SK-N-SH (cell line): ENCODE measurements around the gene CCR5AS.

Experiments
- CTCF ChIA-PET: fragments of 300-600, 350-600 bp; formaldehyde crosslinking; extraction: SDS; loops from one replicate; lab custom pipeline; 2021; lab: Yijun Ruan, JAX
- POLR2A ChIA-PET: fragments of 350-600 bp; sonication (Branson Sonifier 250); formaldehyde crosslinking; extraction: SDS; loops from one replicate; lab custom pipeline; 2020; ENCODE audit warnings: antibody characterized with exemption, inconsistent platforms; lab: Yijun Ruan, JAX
- DNase-seq: peaks from one replicate; pipeline ENCODE4 v3.0.0; 2012
- H2AFZ ChIP-seq: fragments of 200-600 bp; sonication (generic); 2 replicates; pipeline ENCODE4 v1.8.1; 2016; ENCODE audit warnings: antibody characterized with exemption, mild to moderate bottlenecking, low read depth
- H3F3A ChIP-seq: fragments of 200-600 bp; sonication (generic); replicated peaks from 2 replicates; pipeline ENCODE3; 2016; ENCODE audit warnings: antibody characterized with exemption, mild to moderate bottlenecking; ENCODE audit not compliant: insufficient read depth
- H3K27ac ChIP-seq, 2 experiments: fragments of 200-500 bp in 1 of 2; fragments of 200-600 bp in 1 of 2; sonication (Bioruptor generic) in 1 of 2; sonication (generic), shearing (Covaris generic) in 1 of 2; 2 replicates each; pipeline versions ENCODE4 v1.5.1 to v1.6.1; 2014 to 2016; ENCODE audit warnings: low read depth in 2 of 2, inconsistent platforms in 1 of 2, low read length in 1 of 2, mild to moderate bottlenecking in 1 of 2, mixed read lengths in 1 of 2
- H3K27me3 ChIP-seq: fragments of 200-600 bp; sonication (generic), shearing (Covaris generic); 2 replicates; pipeline ENCODE4 v1.6.1; 2016; ENCODE audit warnings: mixed run types; ENCODE audit not compliant: insufficient read depth
- H3K36me3 ChIP-seq, 2 experiments: fragments of 200-500 bp in 1 of 2; fragments of 200-600 bp in 1 of 2; sonication (Bioruptor generic) in 1 of 2; sonication (generic) in 1 of 2; replicated peaks in 1 of 2; 2 replicates each; pipeline versions ENCODE3 to v1.5.1; 2014 to 2016; ENCODE audit warnings: low read length in 1 of 2, mild to moderate bottlenecking in 1 of 2; ENCODE audit not compliant: insufficient read depth in 2 of 2, control insufficient read depth in 1 of 2
- H3K4me1 ChIP-seq, 2 experiments: fragments of 200-500 bp in 1 of 2; fragments of 200-600 bp in 1 of 2; sonication (Bioruptor generic) in 1 of 2; sonication (generic), shearing (Covaris generic) in 1 of 2; 2 replicates each; pipeline versions ENCODE4 v1.5.1 to v1.6.1; 2014 to 2016; ENCODE audit warnings: low read depth in 1 of 2, low read length in 1 of 2, mixed run types in 1 of 2; ENCODE audit not compliant: insufficient read depth in 2 of 2, control insufficient read depth in 1 of 2
- H3K4me2 ChIP-seq: fragments of 200-600 bp; sonication (generic), shearing (Covaris generic); 2 replicates; pipeline ENCODE4 v1.6.1; 2017; ENCODE audit warnings: mixed run types
- H3K4me3 ChIP-seq, 2 experiments: fragments of 200-500 bp in 1 of 2; fragments of 200-600 bp in 1 of 2; sonication (Bioruptor generic) in 1 of 2; sonication (generic), shearing (Covaris generic) in 1 of 2; 2 replicates each; pipeline versions ENCODE4 v1.5.1 to v1.8.1; 2014 to 2016; ENCODE audit warnings: low read depth in 2 of 2, inconsistent platforms in 1 of 2, low read length in 1 of 2, mild to moderate bottlenecking in 1 of 2, mixed read lengths in 1 of 2, moderate library complexity in 1 of 2
- H3K79me2 ChIP-seq: fragments of 200-600 bp; sonication (generic); 2 replicates; pipeline ENCODE4 v1.8.1; 2017; ENCODE audit warnings: mild to moderate bottlenecking; ENCODE audit not compliant: insufficient read depth
- H3K9ac ChIP-seq: fragments of 200-600 bp; sonication (generic); 2 replicates; pipeline ENCODE4 v1.6.1; 2017; ENCODE audit warnings: mixed run types
- H3K9me2 ChIP-seq: fragments of 200-600 bp; sonication (generic); 2 replicates; pipeline ENCODE4 v1.6.1; 2017; ENCODE audit warnings: mixed run types
- H3K9me3 ChIP-seq: fragments of 200-600 bp; sonication (generic); 2 replicates; pipeline ENCODE4 v1.6.1; 2017; ENCODE audit warnings: mixed run types, mild to moderate bottlenecking, moderate library complexity
- H4K20me1 ChIP-seq: fragments of 200-600 bp; sonication (generic); 2 replicates; pipeline ENCODE4 v1.6.1; 2017; ENCODE audit warnings: mild to moderate bottlenecking, mixed run types; ENCODE audit not compliant: insufficient read depth
- CHD2 ChIP-seq: fragments of 150-350 bp; IDR thresholded peaks from 2 replicates; pipeline ENCODE4 v1.6.1; 2018; ENCODE audit warnings: low read length; ENCODE audit not compliant: partially characterized antibody
- JUND ChIP-seq: IDR thresholded peaks from 2 replicates; pipeline ENCODE4 v1.4.0; 2012
- MEF2A ChIP-seq: IDR thresholded peaks from 2 replicates; pipeline ENCODE4 v1.4.0; 2012; ENCODE audit warnings: low read depth, borderline replicate concordance
- MXI1 ChIP-seq: IDR thresholded peaks from 2 replicates; pipeline ENCODE4 v1.6.1; 2012; ENCODE audit warnings: mild to moderate bottlenecking, low read depth, low read length, improper control_type of control experiment
- NRF1 ChIP-seq: IDR thresholded peaks from 2 replicates; pipeline ENCODE4 v1.6.1; 2012; ENCODE audit warnings: low read depth, mild to moderate bottlenecking, low read length
- POLR2AphosphoS5 ChIP-seq: IDR thresholded peaks from 2 replicates; pipeline ENCODE4 v1.6.1; 2012; ENCODE audit warnings: low read depth, low read length
- RCOR1 ChIP-seq: fragments of 150-350 bp; IDR thresholded peaks from 2 replicates; pipeline ENCODE4 v1.6.1; 2017; ENCODE audit warnings: antibody characterized with exemption, low read length
- RFX5 ChIP-seq: IDR thresholded peaks from 2 replicates; pipeline ENCODE4 v1.6.1; 2012; ENCODE audit warnings: mild to moderate bottlenecking, improper control_type of control experiment, low read length
- RXRA ChIP-seq: IDR thresholded peaks from 2 replicates; pipeline ENCODE4 v1.4.0; 2012; ENCODE audit warnings: low read depth, mild to moderate bottlenecking, borderline replicate concordance
- SMC3 ChIP-seq: IDR thresholded peaks from 2 replicates; pipeline ENCODE4 v1.6.1; 2012; ENCODE audit warnings: low read depth, low read length, improper control_type of control experiment
- TCF12 ChIP-seq: IDR thresholded peaks from 2 replicates; pipeline ENCODE4 v1.4.0; 2012
- TEAD4 ChIP-seq: IDR thresholded peaks from 2 replicates; pipeline ENCODE4 v1.4.0; 2012; ENCODE audit warnings: mild to moderate bottlenecking, borderline replicate concordance; ENCODE audit not compliant: insufficient read depth
- YY1 ChIP-seq: IDR thresholded peaks from 2 replicates; pipeline ENCODE4 v1.4.0; 2012; ENCODE audit warnings: low read depth, mild to moderate bottlenecking
- WGBS: methylation state at CpG from one replicate; pipeline ENCODE4 v1.1.6; 2017; ENCODE audit warnings: low lambda C conversion rate; 5-methylcytosine and 5-hydroxymethylcytosine counted together
- TF ChIP-seq, protein P1 (sequence below): fragments of 200-600 bp; sonication (generic); IDR thresholded peaks from 2 replicates; pipeline ENCODE4 v1.6.1; 2017; ENCODE audit warnings: antibody characterized with exemption, mild to moderate bottlenecking, moderate library complexity
- TF ChIP-seq, protein P2 (sequence below): IDR thresholded peaks from 2 replicates; pipeline ENCODE4 v1.4.0; 2012; ENCODE audit warnings: low read depth, borderline replicate concordance
- TF ChIP-seq, protein P3 (sequence below): IDR thresholded peaks from 2 replicates; pipeline ENCODE4 v1.6.1; 2012; ENCODE audit warnings: mild to moderate bottlenecking, low read depth, low read length, moderate library complexity
- TF ChIP-seq, protein P4 (sequence below): fragments of 150-350 bp; IDR thresholded peaks from 2 replicates; pipeline ENCODE4 v1.6.1; 2017; ENCODE audit warnings: antibody characterized with exemption, low read length, low read depth, borderline replicate concordance

CCR5AS gene

DNA sequence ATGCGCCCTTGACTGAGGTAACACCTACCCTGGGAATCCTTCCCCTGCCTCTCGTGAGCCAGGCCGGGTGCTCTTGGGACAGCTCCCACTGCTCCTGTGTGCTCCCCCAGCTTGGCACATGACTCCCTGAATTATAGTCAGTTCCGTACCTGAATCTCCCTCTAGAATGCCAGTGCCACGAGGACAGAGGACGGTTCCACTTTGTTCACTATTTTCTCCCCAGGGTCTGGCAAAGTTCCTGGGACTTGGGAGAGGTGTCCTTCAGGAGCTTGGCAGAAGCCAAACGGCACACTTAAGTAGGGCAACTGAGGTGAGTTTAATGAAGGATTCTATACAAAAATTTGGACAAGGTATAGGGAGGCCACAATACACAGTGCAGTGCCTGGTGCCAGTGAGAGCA is 9.8 kb downstream of the CCR5AS start:
- TF ChIP-seq, protein P1, sequence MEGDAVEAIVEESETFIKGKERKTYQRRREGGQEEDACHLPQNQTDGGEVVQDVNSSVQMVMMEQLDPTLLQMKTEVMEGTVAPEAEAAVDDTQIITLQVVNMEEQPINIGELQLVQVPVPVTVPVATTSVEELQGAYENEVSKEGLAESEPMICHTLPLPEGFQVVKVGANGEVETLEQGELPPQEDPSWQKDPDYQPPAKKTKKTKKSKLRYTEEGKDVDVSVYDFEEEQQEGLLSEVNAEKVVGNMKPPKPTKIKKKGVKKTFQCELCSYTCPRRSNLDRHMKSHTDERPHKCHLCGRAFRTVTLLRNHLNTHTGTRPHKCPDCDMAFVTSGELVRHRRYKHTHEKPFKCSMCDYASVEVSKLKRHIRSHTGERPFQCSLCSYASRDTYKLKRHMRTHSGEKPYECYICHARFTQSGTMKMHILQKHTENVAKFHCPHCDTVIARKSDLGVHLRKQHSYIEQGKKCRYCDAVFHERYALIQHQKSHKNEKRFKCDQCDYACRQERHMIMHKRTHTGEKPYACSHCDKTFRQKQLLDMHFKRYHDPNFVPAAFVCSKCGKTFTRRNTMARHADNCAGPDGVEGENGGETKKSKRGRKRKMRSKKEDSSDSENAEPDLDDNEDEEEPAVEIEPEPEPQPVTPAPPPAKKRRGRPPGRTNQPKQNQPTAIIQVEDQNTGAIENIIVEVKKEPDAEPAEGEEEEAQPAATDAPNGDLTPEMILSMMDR, result no peak
- TF ChIP-seq RXRA, result no peak
- no peak for TF ChIP-seq RFX5
- H3K27ac ChIP-seq, result no peak overlapping the region
- no peaks in the 10 kb centered on the region for H4K20me1 ChIP-seq
- H3K9me2 ChIP-seq, result no peaks in the 10 kb centered on the region
- no peaks in the 10 kb centered on the region for H3K79me2 ChIP-seq
- H3K36me3 ChIP-seq, result no peaks in the 10 kb centered on the region
- no peak overlapping the region for H3K4me2 ChIP-seq
- WGBS, result 18% methylated on average over 7 of the region's 7 CpGs
- no peak overlapping the region for H2AFZ ChIP-seq
- H3K27me3 ChIP-seq, result peaks cover 21% of the 10 kb centered on the region; the same call in 1 of the 2 replicates
- ChIA-PET CTCF (interaction anchor here (1.2 kb wide), 1 partner anchor 19 kb away, joined by 3 read pairs; no protein-coding TSS in a partner anchor), POLR2A (no interaction called here)
- H3K9me3 ChIP-seq, result no peaks in the 10 kb centered on the region
- no peaks in the 10 kb centered on the region for H3F3A ChIP-seq
- DNase-seq, result no peak
- no peak overlapping the region for H3K4me3 ChIP-seq
- no peaks in the 10 kb centered on the region for H3K4me1 ChIP-seq
- H3K9ac ChIP-seq, result no peak overlapping the region

DNA sequence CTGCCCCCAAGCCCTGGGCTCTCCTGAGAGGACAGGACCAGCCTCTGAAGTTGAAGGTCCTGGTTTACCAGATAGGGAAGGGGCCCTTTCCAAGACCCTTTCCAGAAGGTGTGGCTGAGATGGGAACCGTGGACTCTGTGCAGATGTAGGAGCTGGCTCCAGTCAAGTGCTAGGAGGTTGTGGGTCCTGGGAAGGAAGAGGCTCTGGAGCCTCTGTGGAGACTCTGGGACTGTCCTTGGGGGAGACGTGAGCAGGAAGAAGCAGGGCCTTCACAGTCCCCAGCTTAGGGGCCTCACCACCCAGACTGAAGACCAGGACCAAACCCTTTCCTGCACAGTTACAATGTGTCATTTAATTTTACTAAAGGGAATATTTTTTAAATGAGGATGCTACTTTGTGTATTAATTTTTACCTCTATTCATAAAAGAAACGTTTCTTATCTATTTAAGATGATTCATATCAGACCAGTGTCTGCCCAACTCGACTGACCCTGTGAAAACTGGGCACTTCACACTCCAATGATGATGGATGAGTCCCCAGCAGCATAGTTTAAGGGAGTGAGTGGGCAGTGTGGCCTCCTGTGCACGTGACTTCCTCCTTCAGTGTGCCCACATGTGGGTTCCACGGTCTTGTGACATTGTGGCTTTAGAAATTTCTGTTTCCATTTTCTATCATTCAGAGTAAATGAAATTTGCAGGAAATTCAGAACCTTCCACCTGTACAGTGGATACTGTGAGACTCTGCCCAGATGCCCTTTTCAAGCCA is 10.9 kb downstream of the CCR5AS start:
- H3K9ac ChIP-seq, result no peak overlapping the region
- DNase-seq, result no peak
- no peaks in the 10 kb centered on the region for H3K9me3 ChIP-seq
- CTCF ChIA-PET, result no interaction called here
- TF ChIP-seq JUND (no peak), CHD2 (no peak), TEAD4 (no peak), NRF1 (no peak), YY1 (no peak), TCF12 (no peak), MEF2A (no peak), MXI1 (no peak), SMC3 (no peak), POLR2AphosphoS5 (no peak), RCOR1 (no peak)
- TF ChIP-seq, protein P2, sequence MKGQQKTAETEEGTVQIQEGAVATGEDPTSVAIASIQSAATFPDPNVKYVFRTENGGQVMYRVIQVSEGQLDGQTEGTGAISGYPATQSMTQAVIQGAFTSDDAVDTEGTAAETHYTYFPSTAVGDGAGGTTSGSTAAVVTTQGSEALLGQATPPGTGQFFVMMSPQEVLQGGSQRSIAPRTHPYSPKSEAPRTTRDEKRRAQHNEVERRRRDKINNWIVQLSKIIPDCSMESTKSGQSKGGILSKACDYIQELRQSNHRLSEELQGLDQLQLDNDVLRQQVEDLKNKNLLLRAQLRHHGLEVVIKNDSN, result no peak
- TF ChIP-seq, protein P3, sequence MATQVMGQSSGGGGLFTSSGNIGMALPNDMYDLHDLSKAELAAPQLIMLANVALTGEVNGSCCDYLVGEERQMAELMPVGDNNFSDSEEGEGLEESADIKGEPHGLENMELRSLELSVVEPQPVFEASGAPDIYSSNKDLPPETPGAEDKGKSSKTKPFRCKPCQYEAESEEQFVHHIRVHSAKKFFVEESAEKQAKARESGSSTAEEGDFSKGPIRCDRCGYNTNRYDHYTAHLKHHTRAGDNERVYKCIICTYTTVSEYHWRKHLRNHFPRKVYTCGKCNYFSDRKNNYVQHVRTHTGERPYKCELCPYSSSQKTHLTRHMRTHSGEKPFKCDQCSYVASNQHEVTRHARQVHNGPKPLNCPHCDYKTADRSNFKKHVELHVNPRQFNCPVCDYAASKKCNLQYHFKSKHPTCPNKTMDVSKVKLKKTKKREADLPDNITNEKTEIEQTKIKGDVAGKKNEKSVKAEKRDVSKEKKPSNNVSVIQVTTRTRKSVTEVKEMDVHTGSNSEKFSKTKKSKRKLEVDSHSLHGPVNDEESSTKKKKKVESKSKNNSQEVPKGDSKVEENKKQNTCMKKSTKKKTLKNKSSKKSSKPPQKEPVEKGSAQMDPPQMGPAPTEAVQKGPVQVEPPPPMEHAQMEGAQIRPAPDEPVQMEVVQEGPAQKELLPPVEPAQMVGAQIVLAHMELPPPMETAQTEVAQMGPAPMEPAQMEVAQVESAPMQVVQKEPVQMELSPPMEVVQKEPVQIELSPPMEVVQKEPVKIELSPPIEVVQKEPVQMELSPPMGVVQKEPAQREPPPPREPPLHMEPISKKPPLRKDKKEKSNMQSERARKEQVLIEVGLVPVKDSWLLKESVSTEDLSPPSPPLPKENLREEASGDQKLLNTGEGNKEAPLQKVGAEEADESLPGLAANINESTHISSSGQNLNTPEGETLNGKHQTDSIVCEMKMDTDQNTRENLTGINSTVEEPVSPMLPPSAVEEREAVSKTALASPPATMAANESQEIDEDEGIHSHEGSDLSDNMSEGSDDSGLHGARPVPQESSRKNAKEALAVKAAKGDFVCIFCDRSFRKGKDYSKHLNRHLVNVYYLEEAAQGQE, result no peak
- TF ChIP-seq, protein P4, sequence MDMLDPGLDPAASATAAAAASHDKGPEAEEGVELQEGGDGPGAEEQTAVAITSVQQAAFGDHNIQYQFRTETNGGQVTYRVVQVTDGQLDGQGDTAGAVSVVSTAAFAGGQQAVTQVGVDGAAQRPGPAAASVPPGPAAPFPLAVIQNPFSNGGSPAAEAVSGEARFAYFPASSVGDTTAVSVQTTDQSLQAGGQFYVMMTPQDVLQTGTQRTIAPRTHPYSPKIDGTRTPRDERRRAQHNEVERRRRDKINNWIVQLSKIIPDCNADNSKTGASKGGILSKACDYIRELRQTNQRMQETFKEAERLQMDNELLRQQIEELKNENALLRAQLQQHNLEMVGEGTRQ, result no peak
- no peaks in the 10 kb centered on the region for H3K79me2 ChIP-seq
- no peak overlapping the region for H3K4me3 ChIP-seq
- no peaks in the 10 kb centered on the region for H3F3A ChIP-seq
- no peaks in the 10 kb centered on the region for H3K36me3 ChIP-seq
- no peaks in the 10 kb centered on the region for H3K9me2 ChIP-seq
- 10% methylated on average over 6 of the region's 6 CpGs for WGBS
- H2AFZ ChIP-seq, result no peak overlapping the region
- H3K27ac ChIP-seq, result no peak overlapping the region
- H3K27me3 ChIP-seq, result peaks cover 28% of the 10 kb centered on the region; the same call in 1 of the 2 replicates
- no peaks in the 10 kb centered on the region for H4K20me1 ChIP-seq
- H3K4me1 ChIP-seq, result no peaks in the 10 kb centered on the region
- POLR2A ChIA-PET, result no interaction called here
- no peak overlapping the region for H3K4me2 ChIP-seq
